Fibroblast of villous mesenchyme (primary cell): ENCODE data around the gene MED12L. TPM values are rescaled to one million over a fixed set of nuclear protein-coding genes. Genes with fewer than 3 reads are reported as not detected.

Experiments
- DNase-seq: peaks from one replicate; pipeline ENCODE4 v3.0.0-alpha.2; 2010; ENCODE audit warnings: low read depth
- H3K4me3 ChIP-seq: 2 replicates; pipeline ENCODE4 v1.5.1; 2011; ENCODE audit warnings: low read depth, mild to moderate bottlenecking, low read length
- total RNA-seq: library from RNA; depleted of rRNA; stranded (reverse); fragments of >200 nt; gene quantifications from 2 replicates; pipeline ENCODE4 v1.2.3, GENCODE V29; 2012
- TF ChIP-seq, protein P1 (sequence below): IDR thresholded peaks from 2 replicates; pipeline ENCODE4 v1.5.1; 2012; ENCODE audit warnings: low read depth, mild to moderate bottlenecking, low read length; ENCODE audit not compliant: insufficient read depth

The MED12L gene
- total RNA-seq, 1 donor = 1.3 TPM

DNA sequence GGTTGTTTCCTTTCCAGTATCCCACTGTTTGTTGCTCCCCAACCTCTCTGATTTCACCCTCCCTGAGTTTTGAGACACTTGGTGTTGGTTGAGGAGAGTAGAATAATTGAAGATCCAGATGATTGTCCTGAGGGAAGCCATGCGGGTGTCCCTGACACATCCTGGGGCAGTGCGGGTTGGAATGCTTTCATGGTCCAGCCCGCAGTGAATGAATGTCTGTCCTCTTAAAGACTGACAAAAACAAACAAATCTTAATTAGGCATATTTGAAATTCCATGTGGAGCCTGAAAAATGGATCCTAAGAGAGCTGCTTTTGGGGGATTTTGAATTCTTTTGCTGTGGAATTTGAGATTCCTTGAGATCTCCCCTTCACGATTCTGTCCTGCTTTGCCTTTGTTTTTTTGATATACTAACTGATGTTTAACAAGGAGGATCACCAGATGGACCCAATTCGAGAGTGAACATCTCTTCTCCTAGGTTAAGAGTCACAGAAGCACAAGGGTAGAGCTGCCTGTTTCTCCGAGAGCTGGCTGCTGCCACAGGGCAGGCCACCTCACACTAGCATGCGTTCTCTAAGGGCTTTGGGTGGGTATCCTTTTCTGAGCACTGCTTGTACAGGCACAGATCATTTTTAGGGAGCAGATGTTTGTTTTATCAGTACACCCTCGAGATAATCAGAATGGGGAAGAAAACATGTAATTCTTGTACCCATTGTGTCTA lies 70.1 kb downstream of the MED12L start:
- no peak overlapping the region for H3K4me3 ChIP-seq
- TF ChIP-seq, protein P1, sequence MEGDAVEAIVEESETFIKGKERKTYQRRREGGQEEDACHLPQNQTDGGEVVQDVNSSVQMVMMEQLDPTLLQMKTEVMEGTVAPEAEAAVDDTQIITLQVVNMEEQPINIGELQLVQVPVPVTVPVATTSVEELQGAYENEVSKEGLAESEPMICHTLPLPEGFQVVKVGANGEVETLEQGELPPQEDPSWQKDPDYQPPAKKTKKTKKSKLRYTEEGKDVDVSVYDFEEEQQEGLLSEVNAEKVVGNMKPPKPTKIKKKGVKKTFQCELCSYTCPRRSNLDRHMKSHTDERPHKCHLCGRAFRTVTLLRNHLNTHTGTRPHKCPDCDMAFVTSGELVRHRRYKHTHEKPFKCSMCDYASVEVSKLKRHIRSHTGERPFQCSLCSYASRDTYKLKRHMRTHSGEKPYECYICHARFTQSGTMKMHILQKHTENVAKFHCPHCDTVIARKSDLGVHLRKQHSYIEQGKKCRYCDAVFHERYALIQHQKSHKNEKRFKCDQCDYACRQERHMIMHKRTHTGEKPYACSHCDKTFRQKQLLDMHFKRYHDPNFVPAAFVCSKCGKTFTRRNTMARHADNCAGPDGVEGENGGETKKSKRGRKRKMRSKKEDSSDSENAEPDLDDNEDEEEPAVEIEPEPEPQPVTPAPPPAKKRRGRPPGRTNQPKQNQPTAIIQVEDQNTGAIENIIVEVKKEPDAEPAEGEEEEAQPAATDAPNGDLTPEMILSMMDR = no peak
- no peak for DNase-seq

DNA sequence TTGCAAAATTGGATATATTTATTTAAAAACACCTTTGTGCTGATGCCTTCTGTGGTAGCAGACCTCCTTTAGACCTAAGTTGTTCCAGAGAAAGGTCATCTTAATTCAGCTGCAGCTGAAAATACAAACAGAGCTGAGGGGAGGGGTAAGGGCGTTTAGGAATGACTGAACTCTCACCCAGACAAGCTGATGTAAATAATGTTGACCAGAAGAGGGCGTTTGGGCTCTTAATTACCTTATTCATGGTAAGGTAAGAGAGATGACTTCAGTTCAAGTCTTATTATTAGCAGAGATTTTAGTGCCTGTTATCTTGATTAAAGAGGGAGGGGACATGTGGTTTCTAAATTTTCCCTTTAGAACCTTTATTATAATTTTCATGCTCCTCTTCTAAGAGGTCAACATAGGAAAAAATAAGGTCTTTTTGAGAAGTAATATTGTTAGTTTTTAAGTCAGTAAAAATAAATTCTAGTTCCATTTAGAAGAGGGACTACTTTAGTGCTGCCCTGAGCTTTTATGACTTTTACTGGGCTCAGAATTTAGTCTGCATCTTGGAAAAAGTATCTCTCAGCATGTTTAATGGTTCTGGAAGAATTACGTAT lies 71.3 kb downstream of the MED12L start:
- peak; percentile 58 for DNase-seq
- TF ChIP-seq, protein P1 = peak; percentile 51
- H3K4me3 ChIP-seq = no peak overlapping the region

DNA sequence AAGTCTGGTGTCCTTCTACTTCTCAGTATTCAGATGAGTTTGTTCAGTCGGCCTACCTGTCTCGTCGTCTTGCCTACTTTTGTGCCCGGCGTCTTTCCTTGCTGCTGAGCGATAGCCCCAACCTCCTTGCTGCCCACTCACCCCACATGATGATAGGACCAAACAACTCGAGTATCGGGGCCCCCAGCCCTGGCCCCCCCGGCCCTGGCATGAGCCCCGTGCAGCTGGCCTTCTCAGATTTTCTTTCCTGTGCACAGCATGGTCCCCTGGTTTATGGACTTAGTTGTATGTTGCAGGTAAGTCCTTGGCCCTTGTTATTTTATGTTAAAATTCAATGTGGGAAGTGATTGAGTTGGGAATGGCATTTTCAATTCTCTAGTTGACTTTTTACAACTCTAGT lies 74.3 kb downstream of the MED12L start:
- no peak for DNase-seq
- TF ChIP-seq, protein P1 = no peak
- no peak overlapping the region for H3K4me3 ChIP-seq

DNA sequence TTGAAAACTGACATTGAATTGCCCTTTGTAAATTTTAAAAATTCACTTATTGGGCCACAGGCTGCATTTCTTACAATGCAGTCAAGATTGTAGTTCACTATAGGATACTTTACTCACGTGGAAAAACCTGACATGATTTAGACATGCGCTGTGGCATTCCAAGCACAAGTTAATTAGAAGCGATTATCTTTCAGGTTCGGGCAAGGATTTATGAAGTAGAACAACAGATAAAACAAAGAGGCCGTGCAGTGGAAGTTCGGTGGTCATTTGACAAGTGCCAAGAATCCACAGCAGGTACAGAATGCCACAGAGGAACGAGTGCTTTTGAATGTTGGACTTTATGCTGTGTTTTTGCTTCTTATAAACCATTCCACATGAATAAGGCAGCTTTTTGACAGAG lies 79.8 kb downstream of the MED12L start:
- DNase-seq = no peak
- TF ChIP-seq, protein P1 = no peak
- H3K4me3 ChIP-seq = no peak overlapping the region

DNA sequence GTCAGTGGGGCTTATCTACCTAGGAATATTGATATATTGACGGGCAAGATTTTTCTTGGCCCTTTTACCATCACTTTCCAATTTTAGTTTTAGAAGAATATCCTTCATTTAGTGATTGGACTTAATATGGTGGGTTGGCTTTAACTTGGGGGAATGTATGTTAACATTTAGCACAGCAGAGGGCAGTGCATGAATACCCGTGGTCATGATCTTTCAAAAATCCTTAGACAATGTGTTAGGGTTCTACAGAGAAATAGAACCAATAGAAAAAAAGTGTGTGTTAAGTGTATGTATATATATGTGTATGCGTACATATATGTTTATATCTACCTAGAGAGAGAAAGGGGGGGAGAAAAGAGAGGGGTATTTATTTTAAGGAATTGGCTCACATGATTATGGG lies 80.7 kb downstream of the MED12L start:
- no peak overlapping the region for H3K4me3 ChIP-seq
- TF ChIP-seq, protein P1 = peak; percentile 10
- no peak for DNase-seq

DNA sequence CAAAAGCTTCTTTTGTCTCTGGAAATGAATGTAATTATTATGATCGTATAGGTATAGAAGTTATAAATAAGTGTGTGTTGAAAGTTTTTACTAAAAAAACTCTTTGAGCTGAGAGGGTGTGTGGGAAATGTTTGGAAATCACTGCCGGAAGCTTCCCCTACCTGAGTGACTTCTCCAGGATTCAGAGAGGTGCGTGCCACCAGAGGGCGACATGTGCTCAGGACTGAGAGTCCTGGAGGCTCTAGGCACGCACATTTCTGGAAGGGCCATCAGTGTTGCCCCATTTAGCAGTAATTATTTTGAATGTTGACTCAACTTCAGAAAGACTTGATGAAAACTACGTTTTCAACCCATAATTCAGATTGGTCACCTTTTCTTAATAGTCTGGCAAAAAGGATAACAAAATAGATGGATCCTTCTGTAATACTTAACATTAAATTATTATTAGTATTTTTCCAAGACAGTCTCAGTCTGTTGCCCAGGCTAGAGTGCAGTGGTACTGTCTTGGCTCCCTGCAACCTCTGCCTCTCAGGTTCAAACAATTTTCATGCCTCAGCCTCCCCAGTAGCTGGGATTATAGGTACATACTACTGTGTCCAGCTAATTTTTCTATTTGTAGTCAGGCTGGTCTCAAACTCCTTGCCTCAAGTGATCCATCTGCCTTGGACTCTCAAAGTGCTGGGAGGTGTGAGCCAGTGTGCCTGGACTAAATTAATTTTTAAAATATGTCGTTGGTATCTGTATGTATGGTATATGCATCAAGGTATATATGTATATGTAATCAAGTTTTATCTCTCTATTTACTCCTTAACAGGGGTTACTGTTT lies 83.0 kb downstream of the MED12L start:
- DNase-seq = peak; percentile 63
- TF ChIP-seq, protein P1 = peak; percentile 84

More for the DNA sequence above, 83.0 kb downstream of the MED12L start:
- H3K4me3 ChIP-seq = no peak overlapping the region
